ENCODE data around the gene ADCY2. TPM values are rescaled to one million over a fixed set of nuclear protein-coding genes. Genes with fewer than 3 reads are reported as not detected.

The ADCY2 gene
- total and polyA plus RNA-seq, 3 experiments from 2014 or later, result not detected

GRCh38 chr5:7650755-7651154 is 254.8 kb downstream of the ADCY2 start:
- DNase-seq, result no peak
- Mint-ChIP-seq H3K36me3 (peaks cover 0 to 1% (median 0%) of the 10 kb centered on the region in 3 donors), H3K9me3 (peaks cover 0 to 5% (median 2%) of the 10 kb centered on the region in 5 donors), H3K27me3 (no peaks in the 10 kb centered on the region), H3K4me3 (no peak overlapping the region), H3K27ac (no peak overlapping the region), H3K4me1 (no peaks in the 10 kb centered on the region)
- Histone ChIP-seq H3K36me3 (ENCODE audit: insufficient read depth, low read length) (no peaks in the 10 kb centered on the region), H3K27ac (ENCODE audit: low read depth, low read length) (no peak overlapping the region), H3K4me1 (ENCODE audit: insufficient read depth, low read length) (no peaks in the 10 kb centered on the region), H3K4me3 (ENCODE audit: low read length) (no peak overlapping the region), H3K9me3 (ENCODE audit: low read length) (no peaks in the 10 kb centered on the region), H3K27me3 (ENCODE audit: insufficient read depth, low read length, poor library complexity, severe bottlenecking) (no peaks in the 10 kb centered on the region)
- ChIA-PET CTCF (no interaction called here), POLR2A (no interaction called here)

- no peak for DNase-seq
- Mint-ChIP-seq H3K9me3 (peaks cover under 1 to 7% (median 5%) of the 10 kb centered on the region in 5 donors), H3K4me1 (no peaks in the 10 kb centered on the region), H3K27me3 (no peaks in the 10 kb centered on the region), H3K36me3 (peaks cover 0 to 1% (median 0%) of the 10 kb centered on the region in 3 donors), H3K27ac (no peak overlapping the region), H3K4me3 (no peak overlapping the region)
- Histone ChIP-seq H3K27me3 (ENCODE audit: insufficient read depth, low read length, poor library complexity, severe bottlenecking) (no peaks in the 10 kb centered on the region), H3K4me3 (ENCODE audit: low read length) (no peak overlapping the region), H3K9me3 (ENCODE audit: low read length) (no peaks in the 10 kb centered on the region), H3K4me1 (ENCODE audit: insufficient read depth, low read length) (no peaks in the 10 kb centered on the region), H3K27ac (ENCODE audit: low read depth, low read length) (no peak overlapping the region), H3K36me3 (ENCODE audit: insufficient read depth, low read length) (no peaks in the 10 kb centered on the region)
- ChIA-PET POLR2A (no interaction called here), CTCF (no interaction called here)
These were observed 257.1 kb downstream of the ADCY2 start for GRCh38 chr5:7653046-7653445.

- H3K4me3 ChIP-seq (ENCODE audit: low read length), result no peak overlapping the region
- no peak for DNase-seq
- H3K27me3 Mint-ChIP-seq, result no peaks in the 10 kb centered on the region
- H3K4me3 Mint-ChIP-seq, result no peak overlapping the region
- H3K4me1 Mint-ChIP-seq, result no peaks in the 10 kb centered on the region
- no peaks in the 10 kb centered on the region for H3K9me3 ChIP-seq (ENCODE audit: low read length)
- no peaks in the 10 kb centered on the region for H3K4me1 ChIP-seq (ENCODE audit: insufficient read depth, low read length)
- H3K36me3 Mint-ChIP-seq, result peaks cover 0 to 1% (median 0%) of the 10 kb centered on the region in 3 donors
- no peaks in the 10 kb centered on the region for H3K27me3 ChIP-seq (ENCODE audit: insufficient read depth, low read length, poor library complexity, severe bottlenecking)
- H3K36me3 ChIP-seq (ENCODE audit: insufficient read depth, low read length), result no peaks in the 10 kb centered on the region
- no peak overlapping the region for H3K27ac ChIP-seq (ENCODE audit: low read depth, low read length)
- no peak overlapping the region for H3K27ac Mint-ChIP-seq
- peaks cover 0 to 7% (median 5%) of the 10 kb centered on the region in 5 donors for H3K9me3 Mint-ChIP-seq
- POLR2A ChIA-PET, result no interaction called here
- CTCF ChIA-PET, result no interaction called here
These were observed 261.2 kb downstream of the ADCY2 start for GRCh38 chr5:7657153-7657552.

- H3K27ac ChIP-seq (ENCODE audit: low read depth, low read length), result no peak overlapping the region
- Mint-ChIP-seq H3K4me1 (no peaks in the 10 kb centered on the region), H3K27me3 (no peaks in the 10 kb centered on the region), H3K9me3 (peaks cover 0 to 8% (median 2%) of the 10 kb centered on the region in 5 donors), H3K27ac (no peak overlapping the region), H3K36me3 (no peaks in the 10 kb centered on the region), H3K4me3 (no peak overlapping the region)
- ChIA-PET CTCF (no interaction called here), POLR2A (no interaction called here)
- no peak for DNase-seq
- no peaks in the 10 kb centered on the region for H3K36me3 ChIP-seq (ENCODE audit: insufficient read depth, low read length)
- H3K4me3 ChIP-seq (ENCODE audit: low read length), result no peak overlapping the region
- no peaks in the 10 kb centered on the region for H3K27me3 ChIP-seq (ENCODE audit: insufficient read depth, low read length, poor library complexity, severe bottlenecking)
- H3K9me3 ChIP-seq (ENCODE audit: low read length), result no peaks in the 10 kb centered on the region
- H3K4me1 ChIP-seq (ENCODE audit: insufficient read depth, low read length), result no peaks in the 10 kb centered on the region
These were observed 263.5 kb downstream of the ADCY2 start for GRCh38 chr5:7659420-7659819.

- Histone ChIP-seq H3K9me3 (ENCODE audit: low read length) (no peaks in the 10 kb centered on the region), H3K27me3 (ENCODE audit: insufficient read depth, low read length, poor library complexity, severe bottlenecking) (no peaks in the 10 kb centered on the region), H3K27ac (ENCODE audit: low read depth, low read length) (no peak overlapping the region), H3K4me1 (ENCODE audit: insufficient read depth, low read length) (no peaks in the 10 kb centered on the region), H3K36me3 (ENCODE audit: insufficient read depth, low read length) (no peaks in the 10 kb centered on the region), H3K4me3 (ENCODE audit: low read length) (no peak overlapping the region)
- no peaks in the 10 kb centered on the region for H3K36me3 Mint-ChIP-seq
- DNase-seq, result no peak
- H3K27me3 Mint-ChIP-seq, result no peaks in the 10 kb centered on the region
- no peak overlapping the region for H3K4me3 Mint-ChIP-seq
- ChIA-PET CTCF (no interaction called here), POLR2A (no interaction called here)
- H3K4me1 Mint-ChIP-seq, result no peaks in the 10 kb centered on the region
- peaks cover 0 to 8% (median 2%) of the 10 kb centered on the region in 5 donors for H3K9me3 Mint-ChIP-seq
- no peak overlapping the region for H3K27ac Mint-ChIP-seq
These were observed 266.4 kb downstream of the ADCY2 start for GRCh38 chr5:7662289-7662688.

GRCh38 chr5:7663808-7664207 is 267.9 kb downstream of the ADCY2 start:
- H3K4me3 Mint-ChIP-seq, result no peak overlapping the region
- peaks cover 0 to 5% (median 2%) of the 10 kb centered on the region in 5 donors for H3K9me3 Mint-ChIP-seq

GRCh38 chr5:7664208-7664607 is 268.3 kb downstream of the ADCY2 start:
- Histone ChIP-seq H3K4me1 (ENCODE audit: insufficient read depth, low read length) (no peaks in the 10 kb centered on the region), H3K4me3 (ENCODE audit: low read length) (no peak overlapping the region), H3K36me3 (ENCODE audit: insufficient read depth, low read length) (no peaks in the 10 kb centered on the region), H3K27me3 (ENCODE audit: insufficient read depth, low read length, poor library complexity, severe bottlenecking) (no peaks in the 10 kb centered on the region), H3K27ac (ENCODE audit: low read depth, low read length) (no peak overlapping the region), H3K9me3 (ENCODE audit: low read length) (no peaks in the 10 kb centered on the region)
- Mint-ChIP-seq H3K4me3 (no peak overlapping the region), H3K27ac (no peak overlapping the region), H3K4me1 (no peaks in the 10 kb centered on the region), H3K27me3 (no peaks in the 10 kb centered on the region), H3K9me3 (peaks cover 0 to 5% (median 2%) of the 10 kb centered on the region in 5 donors), H3K36me3 (no peaks in the 10 kb centered on the region)
- ChIA-PET POLR2A (no interaction called here), CTCF (no interaction called here)
- DNase-seq, result no peak

More at GRCh38 chr5:7663808-7664207, 267.9 kb downstream of the ADCY2 start:
- Mint-ChIP-seq H3K27ac (no peak overlapping the region), H3K36me3 (no peaks in the 10 kb centered on the region), H3K27me3 (no peaks in the 10 kb centered on the region), H3K4me1 (no peaks in the 10 kb centered on the region)
- Histone ChIP-seq H3K27ac (ENCODE audit: low read depth, low read length) (no peak overlapping the region), H3K9me3 (ENCODE audit: low read length) (no peaks in the 10 kb centered on the region), H3K4me3 (ENCODE audit: low read length) (no peak overlapping the region), H3K4me1 (ENCODE audit: insufficient read depth, low read length) (no peaks in the 10 kb centered on the region), H3K27me3 (ENCODE audit: insufficient read depth, low read length, poor library complexity, severe bottlenecking) (no peaks in the 10 kb centered on the region), H3K36me3 (ENCODE audit: insufficient read depth, low read length) (no peaks in the 10 kb centered on the region)
- no peak for DNase-seq
- ChIA-PET CTCF (no interaction called here), POLR2A (no interaction called here)

- CTCF ChIA-PET, result no interaction called here
- Histone ChIP-seq H3K27ac (ENCODE audit: low read depth, low read length) (no peak overlapping the region), H3K4me1 (ENCODE audit: insufficient read depth, low read length) (no peaks in the 10 kb centered on the region), H3K36me3 (ENCODE audit: insufficient read depth, low read length) (no peaks in the 10 kb centered on the region), H3K27me3 (ENCODE audit: insufficient read depth, low read length, poor library complexity, severe bottlenecking) (no peaks in the 10 kb centered on the region), H3K4me3 (ENCODE audit: low read length) (no peak overlapping the region), H3K9me3 (ENCODE audit: low read length) (no peaks in the 10 kb centered on the region)
- POLR2A ChIA-PET, result no interaction called here
- Mint-ChIP-seq H3K27ac (no peak overlapping the region), H3K4me3 (no peak overlapping the region), H3K36me3 (no peaks in the 10 kb centered on the region), H3K27me3 (no peaks in the 10 kb centered on the region), H3K4me1 (no peaks in the 10 kb centered on the region), H3K9me3 (peaks cover 0 to 5% (median 2%) of the 10 kb centered on the region in 5 donors)
- DNase-seq, result no peak
These were observed 271.4 kb downstream of the ADCY2 start for GRCh38 chr5:7667216-7667767.

GRCh38 chr5:7668161-7668560 is 272.2 kb downstream of the ADCY2 start:
- H3K27ac Mint-ChIP-seq, result no peak overlapping the region
- Histone ChIP-seq H3K27ac (ENCODE audit: low read depth, low read length) (no peak overlapping the region), H3K4me3 (ENCODE audit: low read length) (no peak overlapping the region), H3K9me3 (ENCODE audit: low read length) (no peaks in the 10 kb centered on the region), H3K4me1 (ENCODE audit: insufficient read depth, low read length) (no peaks in the 10 kb centered on the region), H3K36me3 (ENCODE audit: insufficient read depth, low read length) (no peaks in the 10 kb centered on the region), H3K27me3 (ENCODE audit: insufficient read depth, low read length, poor library complexity, severe bottlenecking) (no peaks in the 10 kb centered on the region)
- no peak overlapping the region for H3K4me3 Mint-ChIP-seq
- H3K9me3 Mint-ChIP-seq, result peaks cover 0 to 4% (median 2%) of the 10 kb centered on the region in 5 donors
- no peaks in the 10 kb centered on the region for H3K36me3 Mint-ChIP-seq
- no peaks in the 10 kb centered on the region for H3K4me1 Mint-ChIP-seq
- CTCF ChIA-PET, result no interaction called here
- DNase-seq, result no peak
- POLR2A ChIA-PET, result no interaction called here
- H3K27me3 Mint-ChIP-seq, result no peaks in the 10 kb centered on the region
